K562 (cell line): ENCODE measurements around the gene RPS6KA2.

ENCODE experiments used
- CBX3 ChIP-seq, 2 experiments: IDR thresholded peaks; 1 replicate in 1 of 2; 2 replicates in 1 of 2; pipeline ENCODE4 v1.6.1; 2012; ENCODE audit warnings: inconsistent platforms in 2 of 2, low read length in 2 of 2, borderline replicate concordance in 1 of 2, control low read depth in 1 of 2
- EZH2 ChIP-seq: IDR thresholded peaks from 2 replicates; pipeline ENCODE4 v1.6.1; 2012; ENCODE audit warnings: low read depth, mild to moderate bottlenecking, inconsistent platforms, low read length, borderline replicate concordance
- HNRNPUL1 ChIP-seq: fragments of 200-400 bp; formaldehyde crosslinking; IDR thresholded peaks from 2 replicates; pipeline ENCODE4 v1.6.1; 2017; ENCODE audit warnings: low read length
- NR0B1 ChIP-seq: fragments of 450-650 bp; IDR thresholded peaks from one replicate; pipeline ENCODE4 v1.6.1; 2018; ENCODE audit warnings: mild to moderate bottlenecking, moderate library complexity; ENCODE audit not compliant: partially characterized antibody
- NR2F6 ChIP-seq: fragments of 450-650 bp; formaldehyde crosslinking; IDR thresholded peaks from 2 replicates; pipeline ENCODE4 v1.4.0; 2020; ENCODE audit warnings: mild to moderate bottlenecking
- RAD21 ChIP-seq, 2 experiments: fragments of 250-450 bp in 1 of 2; fragments of 450-650 bp in 1 of 2; sonication (Bioruptor Pico) in 1 of 2; formaldehyde crosslinking in 1 of 2; IDR thresholded peaks in 1 of 2; conservative IDR thresholded peaks in 1 of 2; 2 replicates each; pipeline versions ENCODE4 v1.4.0 to v1.8.0; 2020 to 2022; ENCODE audit warnings: mild to moderate bottlenecking in 2 of 2, moderate library complexity in 1 of 2
- TGIF2 ChIP-seq: sonication (generic); formaldehyde crosslinking; IDR thresholded peaks from 2 replicates; pipeline ENCODE4 v1.8.1; 2022; ENCODE audit warnings: mild to moderate bottlenecking, missing genetic modification reagents, moderate library complexity
- TF ChIP-seq, protein P1 (sequence below): sonication (generic); formaldehyde crosslinking; IDR thresholded peaks from 2 replicates; pipeline ENCODE4 v1.8.0; 2023; ENCODE audit warnings: mild to moderate bottlenecking, missing genetic modification reagents

DNA sequence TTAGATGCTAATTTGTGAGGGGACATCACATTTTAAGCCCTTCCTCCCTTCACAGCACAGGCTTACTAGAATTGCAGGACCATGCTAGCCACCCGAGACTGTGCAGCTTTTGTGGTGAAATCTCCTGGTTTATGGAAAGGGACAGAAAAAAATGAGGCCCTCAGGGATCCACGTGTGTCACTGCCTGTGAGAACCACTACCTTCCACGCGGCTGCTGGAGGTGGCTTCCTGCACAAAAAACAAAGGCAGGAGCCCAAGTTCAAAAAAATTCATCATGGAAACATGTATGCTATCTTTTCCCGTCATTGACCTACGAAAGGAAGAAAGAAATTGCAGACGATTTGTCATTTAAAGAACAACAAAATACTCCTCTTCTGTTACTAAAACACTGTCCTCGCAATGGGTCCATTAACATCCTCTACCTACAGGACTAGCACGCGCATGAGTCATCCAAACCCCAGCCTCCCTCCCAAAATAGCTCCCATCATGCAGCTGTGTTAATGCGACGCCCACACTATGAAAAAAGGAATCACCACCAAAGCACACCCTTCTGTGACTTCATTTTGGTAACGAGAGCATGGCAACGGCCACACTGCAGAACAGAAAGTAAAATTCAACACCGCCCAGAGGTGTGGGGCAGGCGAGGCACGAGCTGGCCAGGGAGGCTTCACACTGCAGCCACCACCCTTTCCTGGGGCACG is 86.3 kb downstream of the RPS6KA2 start:
- TF ChIP-seq HNRNPUL1 (no peak), CBX3 (IDR thresholded peaks at IDR 0.05; ENCODE audit: borderline replicate concordance in 1 of 2, low read length in 2 of 2) (no peak), NR2F6 (CRISPR knock-in tag) (no peak), RAD21 (CRISPR knock-in tag; conservative IDR thresholded peaks at IDR 0.05 in 1 of 2, IDR thresholded peaks at IDR 0.05 in 1 of 2) (no peak), TGIF2 (CRISPR knock-in tag) (no peak), EZH2 (no peak), NR0B1 (no peak)
- TF ChIP-seq, protein P1, sequence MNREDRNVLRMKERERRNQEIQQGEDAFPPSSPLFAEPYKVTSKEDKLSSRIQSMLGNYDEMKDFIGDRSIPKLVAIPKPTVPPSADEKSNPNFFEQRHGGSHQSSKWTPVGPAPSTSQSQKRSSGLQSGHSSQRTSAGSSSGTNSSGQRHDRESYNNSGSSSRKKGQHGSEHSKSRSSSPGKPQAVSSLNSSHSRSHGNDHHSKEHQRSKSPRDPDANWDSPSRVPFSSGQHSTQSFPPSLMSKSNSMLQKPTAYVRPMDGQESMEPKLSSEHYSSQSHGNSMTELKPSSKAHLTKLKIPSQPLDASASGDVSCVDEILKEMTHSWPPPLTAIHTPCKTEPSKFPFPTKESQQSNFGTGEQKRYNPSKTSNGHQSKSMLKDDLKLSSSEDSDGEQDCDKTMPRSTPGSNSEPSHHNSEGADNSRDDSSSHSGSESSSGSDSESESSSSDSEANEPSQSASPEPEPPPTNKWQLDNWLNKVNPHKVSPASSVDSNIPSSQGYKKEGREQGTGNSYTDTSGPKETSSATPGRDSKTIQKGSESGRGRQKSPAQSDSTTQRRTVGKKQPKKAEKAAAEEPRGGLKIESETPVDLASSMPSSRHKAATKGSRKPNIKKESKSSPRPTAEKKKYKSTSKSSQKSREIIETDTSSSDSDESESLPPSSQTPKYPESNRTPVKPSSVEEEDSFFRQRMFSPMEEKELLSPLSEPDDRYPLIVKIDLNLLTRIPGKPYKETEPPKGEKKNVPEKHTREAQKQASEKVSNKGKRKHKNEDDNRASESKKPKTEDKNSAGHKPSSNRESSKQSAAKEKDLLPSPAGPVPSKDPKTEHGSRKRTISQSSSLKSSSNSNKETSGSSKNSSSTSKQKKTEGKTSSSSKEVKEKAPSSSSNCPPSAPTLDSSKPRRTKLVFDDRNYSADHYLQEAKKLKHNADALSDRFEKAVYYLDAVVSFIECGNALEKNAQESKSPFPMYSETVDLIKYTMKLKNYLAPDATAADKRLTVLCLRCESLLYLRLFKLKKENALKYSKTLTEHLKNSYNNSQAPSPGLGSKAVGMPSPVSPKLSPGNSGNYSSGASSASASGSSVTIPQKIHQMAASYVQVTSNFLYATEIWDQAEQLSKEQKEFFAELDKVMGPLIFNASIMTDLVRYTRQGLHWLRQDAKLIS (CRISPR knock-in tag): no peak
